HG03469 (cell line): ENCODE data around the gene SAMD14.

ENCODE experiments used
- ATAC-seq: cut with Tn5 transposase; IDR thresholded peaks from one replicate; pipeline ENCODE4 v1.9.1; 2021; ENCODE audit warnings: mild to moderate bottlenecking, moderate library complexity, moderate number of reproducible peaks; ENCODE audit not compliant: unreplicated experiment

The SAMD14 gene

DNA sequence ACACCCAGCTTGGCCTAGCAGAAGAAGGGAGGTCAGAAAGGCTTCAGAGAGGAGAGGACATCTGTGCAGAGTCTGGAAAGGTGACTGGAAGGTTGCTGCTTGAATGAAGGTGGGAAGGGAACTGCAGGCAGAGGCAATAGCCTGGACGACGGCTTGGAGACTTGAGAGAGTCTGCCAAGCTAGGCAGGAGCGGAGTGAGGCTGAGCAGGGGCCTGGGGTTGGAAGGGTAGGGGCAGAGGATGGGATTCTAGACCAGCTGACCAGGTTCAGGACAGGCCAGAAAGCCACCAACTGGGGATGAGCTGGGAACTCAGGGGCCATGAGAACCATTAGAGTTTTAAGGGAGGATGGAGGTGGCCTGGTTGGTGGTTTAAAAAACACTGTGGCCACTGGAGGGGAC lies 35.5 kb upstream of the SAMD14 start:
- ATAC-seq: no peak

DNA sequence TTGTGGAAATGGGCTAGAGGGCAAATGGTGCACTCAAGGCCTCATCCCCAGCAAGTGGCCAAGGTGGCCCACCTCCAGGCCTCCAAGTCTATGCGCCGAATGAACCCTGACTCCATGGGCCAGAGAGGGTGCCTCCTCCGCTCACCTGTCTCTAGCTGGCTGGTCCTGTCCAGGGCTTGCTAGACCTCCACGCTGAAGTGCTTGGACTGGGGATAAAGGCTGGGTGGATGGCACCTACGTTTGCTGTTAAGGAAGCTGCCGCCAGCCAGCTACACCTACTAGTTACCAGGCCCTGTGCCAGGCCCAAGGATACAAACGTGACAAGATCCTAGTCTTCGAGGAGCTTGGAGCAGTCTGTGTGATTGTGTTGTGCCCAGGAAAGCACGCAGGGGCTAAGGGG lies 35.1 kb upstream of the SAMD14 start:
- ATAC-seq: no peak

DNA sequence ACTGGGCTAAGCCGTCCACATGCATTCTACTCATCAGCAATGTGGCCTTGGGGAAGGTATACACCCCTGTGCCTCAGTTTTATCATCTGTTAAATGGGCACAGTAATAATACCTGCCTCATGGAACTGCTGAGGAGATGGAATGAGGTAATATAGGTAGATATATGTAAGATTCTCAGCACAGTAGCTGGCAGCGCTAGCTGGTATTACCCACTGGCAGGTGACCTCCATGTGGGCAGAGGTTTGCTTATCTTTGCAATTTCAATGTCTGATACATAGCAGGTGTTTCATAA lies 34.7 kb upstream of the SAMD14 start:
- no peak for ATAC-seq

DNA sequence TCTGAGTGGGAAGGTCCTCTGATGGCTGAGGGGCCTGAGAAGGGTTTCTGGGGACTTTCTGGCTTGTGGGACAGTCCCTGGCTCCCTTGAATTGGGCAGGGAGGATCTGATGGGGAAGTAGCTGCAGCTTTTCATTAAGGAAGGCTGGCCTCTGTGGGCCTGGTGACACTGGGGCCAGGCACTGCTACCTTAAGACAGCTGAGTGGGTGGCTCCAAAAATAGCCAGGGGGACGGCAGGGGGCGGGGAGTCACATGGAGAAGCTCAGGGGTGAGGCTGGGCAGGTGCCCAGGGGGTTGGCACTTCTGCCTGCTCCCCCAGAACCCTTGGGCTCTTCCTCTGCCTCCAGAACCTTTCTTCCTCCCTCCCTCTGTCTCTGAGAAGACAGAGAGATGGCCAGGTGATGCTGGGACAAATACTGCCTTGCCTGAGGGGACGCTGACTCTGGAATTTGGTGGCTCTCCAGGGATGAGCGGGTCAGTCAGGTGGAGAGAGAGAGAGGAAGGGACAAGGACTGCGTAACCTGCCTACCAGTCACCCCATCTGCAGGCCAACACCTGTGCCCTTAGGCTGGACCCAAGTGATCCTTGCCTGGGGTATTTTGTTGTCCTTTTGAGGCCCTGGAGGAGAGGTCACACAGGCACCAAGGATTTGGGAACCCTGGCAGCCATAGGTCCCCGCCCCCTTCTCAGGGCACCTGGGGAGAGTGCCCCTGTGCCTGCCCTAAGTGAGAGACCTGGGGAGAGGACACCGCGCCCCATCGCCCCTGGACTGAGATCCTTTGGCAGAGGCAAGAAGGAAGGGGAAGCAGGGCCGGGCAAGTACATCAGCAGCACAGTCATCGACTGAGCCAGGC lies 34.1 kb upstream of the SAMD14 start:
- no peak for ATAC-seq

DNA sequence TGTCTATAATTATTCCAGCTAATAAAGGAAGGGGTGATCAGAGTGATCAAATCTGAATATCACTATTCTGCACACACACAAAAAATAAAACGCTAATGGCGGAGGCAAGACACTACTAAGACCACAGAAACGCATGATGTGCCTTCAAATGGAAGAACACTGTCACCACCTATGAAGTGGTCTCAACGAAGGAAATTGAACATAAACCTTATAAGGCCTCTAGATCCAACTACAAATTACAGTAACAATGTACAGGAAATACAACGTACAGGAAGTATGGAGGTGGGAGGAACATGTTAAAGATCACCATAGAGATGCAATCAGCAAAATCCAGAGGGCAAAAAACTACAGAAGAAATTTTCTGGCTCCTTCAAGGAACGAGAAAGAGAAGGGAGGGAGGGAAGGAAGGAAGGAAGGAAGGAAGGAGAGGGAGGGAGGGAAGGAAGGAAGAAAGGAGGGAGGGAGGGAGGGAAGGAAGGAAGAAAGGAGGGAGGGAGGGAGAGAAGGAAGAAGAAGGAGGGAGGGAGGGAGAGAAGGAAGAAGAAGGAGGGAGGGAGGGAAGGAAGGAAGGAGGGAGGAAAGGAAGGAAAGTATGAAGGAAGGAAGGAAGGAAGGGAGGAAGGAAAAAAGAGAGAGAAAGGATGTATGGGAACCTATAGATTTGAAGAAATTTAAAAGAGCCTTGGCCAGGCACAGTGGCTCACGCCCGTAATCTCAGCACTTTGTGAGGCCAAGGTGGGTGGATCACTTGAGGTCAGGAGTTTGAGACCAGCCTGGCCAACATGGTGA lies 32.7 kb upstream of the SAMD14 start:
- no peak for ATAC-seq

DNA sequence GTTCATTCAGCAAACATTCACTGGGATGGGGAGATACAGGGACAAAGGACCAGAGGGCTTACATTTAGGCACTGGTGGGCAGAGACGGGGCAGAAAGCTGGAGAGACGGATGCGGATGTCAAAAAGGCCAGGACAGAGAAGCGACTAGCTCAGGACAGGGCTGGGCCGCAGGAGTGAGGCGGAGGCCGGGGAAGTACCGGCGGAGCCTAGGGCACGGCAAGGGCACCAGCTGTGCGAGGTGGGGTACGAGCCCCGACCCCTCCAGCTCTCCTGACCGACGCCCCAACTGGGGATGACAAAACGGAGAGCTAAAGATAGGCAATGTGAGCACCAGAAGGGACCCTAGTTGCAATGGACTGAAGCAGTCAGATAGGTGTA lies 31.9 kb upstream of the SAMD14 start:
- ATAC-seq: no peak

DNA sequence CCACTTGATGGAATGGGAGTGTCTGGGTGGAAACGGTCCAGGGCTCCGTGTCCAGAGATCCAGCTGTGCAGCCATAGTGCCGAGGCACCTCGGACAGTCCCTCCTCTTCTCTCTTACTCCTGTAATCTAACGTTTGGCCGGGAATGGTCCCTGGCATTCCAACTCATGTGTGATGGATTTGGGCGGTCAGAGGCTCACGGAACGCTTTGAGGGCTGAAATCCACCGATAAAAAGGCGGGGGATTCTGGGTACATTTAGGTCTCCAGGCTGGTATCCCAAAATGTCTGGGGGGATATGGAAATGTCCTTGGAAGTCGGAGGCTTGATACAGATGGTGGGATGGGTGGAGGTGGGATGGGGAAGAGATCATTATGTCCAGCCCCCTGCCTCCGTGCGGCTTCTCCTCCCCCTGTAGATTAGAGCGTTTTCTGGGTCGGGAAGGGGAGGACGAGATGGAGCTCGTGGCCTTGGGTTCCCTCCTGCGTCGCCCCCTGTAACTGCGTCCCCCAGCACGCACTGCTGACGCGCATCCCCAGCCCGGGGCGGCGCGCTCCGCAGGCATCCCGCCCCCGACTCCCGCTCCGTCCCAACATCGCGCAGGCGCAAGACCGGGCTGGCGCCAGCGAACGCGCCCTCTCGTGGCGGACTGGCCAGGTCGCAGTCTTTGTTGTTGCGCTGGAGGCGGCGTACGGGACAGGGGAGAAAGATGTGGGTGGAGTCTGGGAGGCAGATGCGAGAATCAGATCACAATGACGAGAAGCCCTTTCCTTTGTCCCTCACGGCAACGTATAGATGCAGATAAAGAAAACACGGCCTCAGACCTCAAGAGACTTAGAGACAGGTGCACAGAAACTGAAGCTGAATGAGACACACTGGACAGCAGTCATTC lies 31.3 kb upstream of the SAMD14 start:
- no peak for ATAC-seq

DNA sequence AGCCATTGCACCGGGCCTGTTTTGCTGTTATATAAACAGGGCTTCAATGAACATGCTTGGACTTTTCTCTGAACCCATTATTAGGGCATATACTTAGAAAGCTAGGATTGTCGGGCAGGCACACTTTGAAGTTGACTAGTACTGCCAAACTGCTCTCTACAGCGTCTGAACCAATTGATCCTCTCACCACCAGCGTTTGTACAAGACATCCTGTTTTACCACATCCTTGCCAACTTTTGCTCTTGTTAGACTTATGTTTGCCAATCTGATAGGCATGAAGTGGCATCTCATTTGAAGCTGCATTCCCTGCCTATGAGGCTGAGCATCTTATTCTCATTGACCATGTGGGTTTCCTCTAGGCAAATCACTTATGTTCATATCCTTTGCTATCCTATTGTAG lies 27.9 kb upstream of the SAMD14 start:
- ATAC-seq: no peak

DNA sequence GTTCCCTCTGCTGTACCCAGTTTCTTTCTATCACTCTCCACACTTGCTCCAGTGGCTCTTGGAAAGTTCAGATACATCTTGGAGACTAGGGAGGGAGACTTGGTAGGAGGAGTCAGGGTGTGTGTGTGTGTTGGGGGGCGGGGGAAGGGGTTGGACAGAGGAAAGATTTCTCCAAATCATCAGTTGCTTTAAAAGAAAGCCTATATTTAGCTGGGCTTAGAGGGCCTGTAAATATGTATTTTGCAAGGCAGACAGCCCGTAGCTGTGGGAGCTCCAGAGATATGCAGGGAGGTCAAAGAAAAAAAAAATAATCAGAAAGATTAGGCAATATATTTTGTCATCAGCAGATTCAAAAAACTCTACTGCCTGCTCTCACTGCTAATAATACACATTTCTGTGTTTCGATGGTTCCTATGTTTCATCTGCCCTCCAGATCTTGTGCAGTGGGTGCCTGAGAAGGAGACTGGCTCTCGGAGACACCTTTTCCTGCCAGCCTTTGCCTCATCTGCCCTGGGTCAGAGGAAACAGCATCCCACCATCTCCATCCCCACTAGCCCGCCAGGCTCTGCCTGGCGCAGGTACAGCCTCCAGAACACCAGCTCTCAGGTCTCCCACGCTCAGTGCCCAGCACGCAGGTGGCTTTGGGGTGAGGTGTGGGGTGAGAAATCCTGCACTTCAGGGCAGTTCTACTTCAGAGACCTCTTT lies 25.3 kb upstream of the SAMD14 start:
- ATAC-seq: no peak

DNA sequence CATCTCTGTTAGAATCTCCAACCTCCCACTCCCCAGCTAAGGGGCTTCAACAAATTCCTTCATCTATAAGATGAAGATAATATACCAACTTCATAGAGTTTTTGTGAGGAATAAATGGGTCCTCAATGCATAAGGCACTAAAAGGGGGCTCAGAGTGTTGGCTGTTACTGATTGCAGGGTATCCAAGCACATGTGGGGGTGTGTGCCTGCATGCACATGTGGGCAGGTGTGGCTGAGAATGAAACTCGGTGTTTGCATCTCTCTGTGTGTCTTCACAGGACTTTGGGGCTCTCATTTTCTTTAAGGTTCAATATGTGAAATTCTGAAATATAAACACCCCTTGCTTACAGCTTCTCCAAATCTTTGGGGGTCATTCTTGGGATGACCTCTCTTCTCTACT lies 24.6 kb upstream of the SAMD14 start:
- ATAC-seq: no peak

DNA sequence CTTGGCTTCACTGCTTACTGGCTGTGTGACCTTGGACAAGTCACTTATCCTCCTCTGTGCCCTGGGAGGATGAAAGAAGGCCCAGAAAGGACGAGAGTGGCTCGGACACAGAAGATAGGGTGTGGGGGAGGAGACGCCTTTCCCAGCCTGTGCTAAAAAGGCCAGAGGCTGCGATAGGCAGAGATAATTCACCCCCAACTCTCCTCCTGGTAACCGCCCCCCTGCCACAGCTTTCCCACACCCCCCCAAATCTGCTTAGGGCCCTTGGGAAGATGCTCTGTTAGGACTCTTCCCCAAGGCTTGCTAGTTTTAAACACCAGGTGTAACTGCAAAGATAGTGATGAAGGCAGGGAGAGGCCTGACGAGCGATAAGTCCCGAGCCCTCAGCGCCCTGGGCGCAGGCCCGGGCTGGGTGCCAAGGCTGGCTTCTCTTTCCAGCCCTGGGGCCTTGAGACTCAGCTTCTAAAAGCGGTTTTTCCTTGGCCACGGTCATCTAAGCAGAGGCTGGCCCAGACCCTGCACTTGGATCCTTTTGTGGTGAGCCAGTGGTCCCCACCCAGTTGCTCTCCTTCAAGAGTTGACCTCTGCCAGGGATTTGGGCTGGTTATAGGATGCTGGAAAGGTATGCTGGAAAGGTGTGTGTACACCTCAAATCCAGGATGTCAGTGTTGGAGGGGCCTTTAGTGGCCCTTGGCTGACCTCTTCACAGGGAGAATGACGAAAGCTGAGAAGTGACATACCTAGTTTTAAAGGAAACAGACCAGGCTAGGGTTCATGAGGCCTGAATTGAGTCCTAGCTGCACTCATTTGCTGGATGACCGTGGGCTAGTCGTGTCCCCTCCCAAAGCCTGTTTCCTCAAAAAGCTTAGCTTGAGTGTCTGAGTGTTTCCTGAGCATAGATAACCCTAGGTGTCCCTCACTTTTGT lies 24.0 kb upstream of the SAMD14 start:
- no peak for ATAC-seq

DNA sequence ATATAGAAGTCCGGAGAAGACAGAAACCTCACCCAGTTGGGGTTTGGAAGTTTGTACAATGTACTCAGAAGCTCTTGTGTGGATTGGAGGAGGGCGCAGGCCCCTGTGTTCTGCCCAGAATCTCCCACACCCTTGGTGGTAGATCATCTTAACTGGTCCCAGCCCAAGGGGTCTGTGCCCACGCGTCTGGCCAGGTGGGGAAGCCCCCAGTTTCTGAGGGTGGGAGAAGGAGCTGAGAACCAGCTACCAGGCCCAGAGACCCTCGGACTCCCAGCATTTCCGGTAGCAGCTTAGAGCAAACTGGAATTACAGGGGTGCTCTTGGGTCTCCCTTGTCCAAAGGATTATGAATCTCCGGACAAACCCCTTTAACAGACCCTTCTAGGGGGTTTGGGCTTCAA lies 22.8 kb upstream of the SAMD14 start:
- no peak for ATAC-seq

DNA sequence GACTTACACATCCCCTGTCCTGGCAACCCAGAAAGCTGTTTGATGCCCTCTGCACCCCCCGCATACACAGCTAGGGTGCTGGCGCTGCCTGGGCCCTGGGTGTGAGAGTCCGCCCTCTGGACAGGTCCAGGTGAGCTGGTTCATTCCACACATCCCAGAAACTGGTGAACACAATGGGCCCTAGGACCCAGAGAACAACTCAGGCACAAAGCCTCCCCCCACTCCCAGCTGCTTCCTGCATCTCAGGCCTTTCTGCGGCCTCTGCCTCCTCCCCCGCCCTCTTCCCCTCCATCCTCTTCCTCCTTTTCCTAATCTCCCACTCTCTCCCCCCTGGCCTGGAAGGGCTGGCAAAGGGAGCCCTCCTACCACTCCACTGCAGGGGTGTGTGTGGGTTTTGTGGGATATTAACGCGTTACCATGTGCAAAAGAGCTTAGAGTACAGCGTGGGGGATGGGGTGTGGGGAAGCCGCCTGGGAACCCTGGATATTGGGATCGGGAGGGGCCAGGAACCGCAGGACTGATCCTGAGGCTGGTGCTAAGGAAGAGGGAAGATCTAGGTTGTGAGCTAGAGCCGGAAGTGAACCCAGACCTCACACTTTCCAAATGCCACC lies 22.1 kb upstream of the SAMD14 start:
- ATAC-seq: no peak

DNA sequence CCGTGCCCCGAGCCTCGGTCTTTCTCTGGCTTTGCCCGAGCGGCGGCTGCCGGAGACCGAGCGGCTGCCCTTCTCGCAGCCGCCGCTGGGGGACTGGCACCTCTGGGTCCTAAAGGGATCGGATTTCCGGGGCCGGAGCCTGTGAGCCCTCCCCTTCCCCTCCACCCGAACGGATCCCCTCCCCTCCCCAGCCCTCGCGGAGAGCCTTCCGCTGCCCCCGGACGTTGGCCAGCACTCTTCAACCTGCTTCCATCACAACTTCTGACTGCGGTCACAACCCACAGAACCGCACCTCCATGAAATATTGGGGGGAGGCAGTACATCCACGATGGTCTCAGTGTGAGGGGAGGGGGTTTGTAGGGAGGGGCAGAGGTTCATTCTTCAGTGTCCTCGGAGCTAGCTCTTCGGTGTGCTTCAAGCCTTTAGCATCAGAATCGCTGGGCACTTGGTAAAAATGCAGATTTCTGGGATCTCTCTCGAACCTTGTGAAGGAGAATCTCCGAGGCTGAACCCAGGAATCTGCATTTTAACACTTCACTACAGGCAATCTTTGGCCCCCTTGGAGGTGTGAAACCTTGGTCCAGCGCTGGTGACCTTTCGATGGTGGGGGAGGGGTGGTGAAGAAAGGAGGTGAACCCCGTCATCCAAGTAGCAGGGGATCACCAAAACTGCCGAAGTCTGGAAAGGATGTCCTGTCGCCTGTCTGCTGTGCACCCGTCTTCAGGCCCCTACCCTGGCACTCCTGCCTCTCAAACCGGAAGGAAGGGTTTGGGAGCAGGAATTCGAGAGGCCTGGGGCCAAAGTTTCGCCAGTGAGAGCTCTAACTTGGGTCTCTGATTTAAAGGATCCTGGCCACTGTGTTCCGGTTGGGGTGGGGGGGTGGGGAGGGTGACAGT lies 21.3 kb upstream of the SAMD14 start:
- no peak for ATAC-seq

DNA sequence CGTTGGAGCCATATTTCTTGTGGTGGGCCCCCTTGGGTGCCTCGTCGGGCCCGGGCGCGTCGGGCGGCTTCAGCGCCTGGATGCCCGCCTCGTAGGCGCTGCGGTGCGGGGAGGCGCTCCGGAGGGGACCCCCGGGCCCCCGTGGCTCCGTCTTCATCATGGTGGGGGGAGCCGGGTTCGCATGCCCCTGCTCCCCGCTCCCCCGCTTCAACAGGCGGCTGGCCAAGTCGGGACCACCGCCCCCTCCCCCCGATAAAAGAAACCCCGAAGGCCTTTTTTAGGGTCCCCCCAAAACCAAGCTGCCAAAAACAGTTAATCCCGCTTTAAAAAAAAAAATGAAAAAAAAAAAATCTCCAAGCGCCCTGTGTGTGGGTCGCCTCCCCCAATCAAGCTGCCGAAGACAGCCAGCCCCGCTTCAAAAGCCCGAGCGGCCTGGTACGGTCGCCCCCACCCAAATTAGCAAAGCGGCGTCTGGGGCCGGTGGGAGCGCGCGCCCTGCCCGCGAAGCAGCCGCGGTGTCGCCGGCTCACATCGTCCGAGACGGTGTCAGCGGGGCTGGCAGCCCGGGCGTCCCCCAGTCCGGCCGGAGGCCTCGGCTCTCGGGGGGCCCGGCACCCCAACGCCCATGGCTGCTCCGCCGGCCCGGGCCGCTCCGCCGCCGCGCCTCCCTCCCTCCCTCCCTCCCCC lies 20.5 kb upstream of the SAMD14 start, which contains the start of gene PPP1R9B:
Gene PPP1R9B, minus strand, starts transcription at position 324 of the 687 bp plus-strand sequence. Its CDS starts 164 bp downstream, at position 160.
- ATAC-seq: no peak

DNA sequence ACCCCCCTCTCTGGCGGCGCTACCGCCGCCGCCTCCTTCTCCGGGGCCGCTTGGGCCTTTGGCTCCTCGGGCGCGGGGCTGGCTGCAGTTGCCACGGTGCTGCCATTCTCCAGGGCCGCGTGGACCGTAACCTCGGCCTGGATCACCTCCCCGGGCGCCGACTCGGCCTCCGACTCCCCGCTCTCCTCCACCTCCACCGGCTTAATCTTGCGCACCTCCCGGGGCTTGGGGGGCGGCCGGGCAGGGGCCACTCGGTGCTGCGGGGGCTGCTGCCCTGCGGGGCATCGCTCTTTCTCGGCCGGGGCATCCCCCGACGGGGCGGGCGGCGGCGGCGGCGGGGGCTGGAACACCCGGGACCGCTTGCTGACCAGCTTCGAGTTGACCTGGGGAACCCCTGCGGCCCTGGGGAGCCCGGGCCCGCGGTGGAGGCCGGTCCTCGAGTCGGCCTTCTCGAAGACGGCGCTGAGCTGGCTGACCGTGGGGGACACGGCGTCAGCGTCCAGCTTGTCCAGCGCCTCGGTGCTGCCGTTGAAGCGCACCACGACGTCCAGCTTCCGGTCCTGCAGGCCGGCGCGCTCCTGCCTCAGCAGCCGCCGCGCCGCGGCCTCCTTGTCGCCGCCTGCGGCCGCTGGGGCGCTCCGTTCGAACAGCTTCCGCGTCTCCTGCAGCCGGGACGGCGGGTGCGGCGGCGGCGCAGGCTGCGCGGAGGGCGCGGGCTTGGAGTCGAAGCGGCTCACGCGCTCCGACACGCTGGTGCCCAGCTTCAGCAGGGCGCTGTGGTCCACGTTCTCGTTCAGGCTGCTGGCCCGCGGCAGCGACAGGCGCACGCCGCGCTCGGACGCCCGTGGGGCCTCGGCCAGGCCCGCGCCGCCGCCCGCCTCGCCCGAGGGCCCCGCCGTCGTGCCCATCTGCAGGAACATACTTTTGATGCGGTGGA lies 19.7 kb upstream of the SAMD14 start:
- ATAC-seq: no peak

DNA sequence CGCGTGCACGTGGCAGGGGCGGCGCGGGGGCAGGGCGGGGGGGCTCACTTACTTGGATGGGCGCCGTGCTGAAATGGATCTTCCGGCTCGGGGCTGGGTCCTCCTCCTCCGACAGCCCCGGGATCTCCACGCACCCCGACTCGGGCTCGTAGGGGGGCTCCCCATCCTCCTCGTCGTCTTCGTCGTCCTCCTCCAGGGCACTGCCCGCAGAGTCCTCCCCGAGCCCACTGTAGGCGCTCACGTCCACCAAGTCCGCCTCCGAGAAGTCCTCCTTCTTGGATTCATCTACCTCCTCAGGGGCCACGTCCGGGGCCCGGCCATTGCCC lies 19.1 kb upstream of the SAMD14 start:
- no peak for ATAC-seq
